HEK293 (cell line): ENCODE measurements around the gene IBA57.

Experiments
- BCL11A ChIP-seq: fragments of 450-650 bp; formaldehyde crosslinking; IDR thresholded peaks from 2 replicates; pipeline ENCODE4 v1.5.1; 2016; ENCODE audit warnings: low read depth, missing biosample characterization, missing genetic modification characterization
- ZNF140 ChIP-seq: fragments of 450-650 bp; formaldehyde crosslinking; IDR thresholded peaks from 2 replicates; pipeline ENCODE4 v1.5.1; 2016; ENCODE audit warnings: missing biosample characterization, missing genetic modification characterization
- ZNF266 ChIP-seq: fragments of 450-650 bp; formaldehyde crosslinking; IDR thresholded peaks from 2 replicates; pipeline ENCODE4 v1.5.1; 2016; ENCODE audit warnings: missing biosample characterization, missing genetic modification characterization, low read depth
- ZNF302 ChIP-seq: fragments of 450-650 bp; formaldehyde crosslinking; IDR thresholded peaks from 2 replicates; pipeline ENCODE4 v1.5.1; 2016; ENCODE audit warnings: missing biosample characterization, missing genetic modification characterization, low read depth
- ZNF37A ChIP-seq: fragments of 450-650 bp; IDR thresholded peaks from 2 replicates; pipeline ENCODE4 v1.5.1; 2018; ENCODE audit warnings: missing biosample characterization, missing genetic modification characterization
- TF ChIP-seq, protein P1 (sequence below): fragments of 450-650 bp; formaldehyde crosslinking; IDR thresholded peaks from 2 replicates; pipeline ENCODE4 v1.5.1; 2016; ENCODE audit warnings: missing biosample characterization, missing genetic modification characterization
- TF ChIP-seq, protein P2 (sequence below): fragments of 450-650 bp; formaldehyde crosslinking; IDR thresholded peaks from 2 replicates; pipeline ENCODE4 v1.5.1; 2016; ENCODE audit warnings: missing biosample characterization, missing genetic modification characterization
- TF ChIP-seq, protein P3 (sequence below): fragments of 450-650 bp; formaldehyde crosslinking; IDR thresholded peaks from 2 replicates; pipeline ENCODE4 v1.5.1; 2016; ENCODE audit warnings: missing biosample characterization, missing genetic modification characterization
- TF ChIP-seq, protein P4 (sequence below): fragments of 450-650 bp; formaldehyde crosslinking; IDR thresholded peaks from 2 replicates; pipeline ENCODE4 v1.5.1; 2016; ENCODE audit warnings: missing biosample characterization, missing genetic modification characterization

DNA sequence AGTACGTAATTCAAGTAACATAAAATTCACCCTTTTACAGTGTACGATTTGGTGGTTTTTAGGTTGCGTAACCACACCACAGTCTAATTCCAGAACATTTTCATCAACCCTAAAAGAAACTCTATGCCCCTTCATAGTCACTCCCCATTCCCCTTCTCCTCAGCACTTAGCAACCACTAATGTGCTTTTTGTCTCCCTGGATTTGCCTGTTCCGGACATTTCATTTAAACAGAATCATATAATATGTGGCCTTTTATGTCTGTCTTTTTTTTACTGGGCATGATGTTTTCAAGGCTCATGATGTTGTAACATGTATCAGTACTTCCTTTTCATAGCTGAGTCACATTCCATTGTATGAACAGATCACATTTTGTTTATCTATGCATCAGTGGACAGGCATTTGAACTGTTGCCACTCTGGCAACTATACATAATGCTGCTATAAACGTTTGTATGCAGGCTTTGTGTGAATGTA is 63.0 kb downstream of the IBA57 start:
- TF ChIP-seq, protein P1, sequence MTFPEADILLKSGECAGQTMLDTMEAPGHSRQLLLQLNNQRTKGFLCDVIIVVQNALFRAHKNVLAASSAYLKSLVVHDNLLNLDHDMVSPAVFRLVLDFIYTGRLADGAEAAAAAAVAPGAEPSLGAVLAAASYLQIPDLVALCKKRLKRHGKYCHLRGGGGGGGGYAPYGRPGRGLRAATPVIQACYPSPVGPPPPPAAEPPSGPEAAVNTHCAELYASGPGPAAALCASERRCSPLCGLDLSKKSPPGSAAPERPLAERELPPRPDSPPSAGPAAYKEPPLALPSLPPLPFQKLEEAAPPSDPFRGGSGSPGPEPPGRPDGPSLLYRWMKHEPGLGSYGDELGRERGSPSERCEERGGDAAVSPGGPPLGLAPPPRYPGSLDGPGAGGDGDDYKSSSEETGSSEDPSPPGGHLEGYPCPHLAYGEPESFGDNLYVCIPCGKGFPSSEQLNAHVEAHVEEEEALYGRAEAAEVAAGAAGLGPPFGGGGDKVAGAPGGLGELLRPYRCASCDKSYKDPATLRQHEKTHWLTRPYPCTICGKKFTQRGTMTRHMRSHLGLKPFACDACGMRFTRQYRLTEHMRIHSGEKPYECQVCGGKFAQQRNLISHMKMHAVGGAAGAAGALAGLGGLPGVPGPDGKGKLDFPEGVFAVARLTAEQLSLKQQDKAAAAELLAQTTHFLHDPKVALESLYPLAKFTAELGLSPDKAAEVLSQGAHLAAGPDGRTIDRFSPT (tag by site-specific recombination) = no peak
- TF ChIP-seq BCL11A = no peak
- TF ChIP-seq, protein P2, sequence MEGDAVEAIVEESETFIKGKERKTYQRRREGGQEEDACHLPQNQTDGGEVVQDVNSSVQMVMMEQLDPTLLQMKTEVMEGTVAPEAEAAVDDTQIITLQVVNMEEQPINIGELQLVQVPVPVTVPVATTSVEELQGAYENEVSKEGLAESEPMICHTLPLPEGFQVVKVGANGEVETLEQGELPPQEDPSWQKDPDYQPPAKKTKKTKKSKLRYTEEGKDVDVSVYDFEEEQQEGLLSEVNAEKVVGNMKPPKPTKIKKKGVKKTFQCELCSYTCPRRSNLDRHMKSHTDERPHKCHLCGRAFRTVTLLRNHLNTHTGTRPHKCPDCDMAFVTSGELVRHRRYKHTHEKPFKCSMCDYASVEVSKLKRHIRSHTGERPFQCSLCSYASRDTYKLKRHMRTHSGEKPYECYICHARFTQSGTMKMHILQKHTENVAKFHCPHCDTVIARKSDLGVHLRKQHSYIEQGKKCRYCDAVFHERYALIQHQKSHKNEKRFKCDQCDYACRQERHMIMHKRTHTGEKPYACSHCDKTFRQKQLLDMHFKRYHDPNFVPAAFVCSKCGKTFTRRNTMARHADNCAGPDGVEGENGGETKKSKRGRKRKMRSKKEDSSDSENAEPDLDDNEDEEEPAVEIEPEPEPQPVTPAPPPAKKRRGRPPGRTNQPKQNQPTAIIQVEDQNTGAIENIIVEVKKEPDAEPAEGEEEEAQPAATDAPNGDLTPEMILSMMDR = no peak
- TF ChIP-seq, protein P3, sequence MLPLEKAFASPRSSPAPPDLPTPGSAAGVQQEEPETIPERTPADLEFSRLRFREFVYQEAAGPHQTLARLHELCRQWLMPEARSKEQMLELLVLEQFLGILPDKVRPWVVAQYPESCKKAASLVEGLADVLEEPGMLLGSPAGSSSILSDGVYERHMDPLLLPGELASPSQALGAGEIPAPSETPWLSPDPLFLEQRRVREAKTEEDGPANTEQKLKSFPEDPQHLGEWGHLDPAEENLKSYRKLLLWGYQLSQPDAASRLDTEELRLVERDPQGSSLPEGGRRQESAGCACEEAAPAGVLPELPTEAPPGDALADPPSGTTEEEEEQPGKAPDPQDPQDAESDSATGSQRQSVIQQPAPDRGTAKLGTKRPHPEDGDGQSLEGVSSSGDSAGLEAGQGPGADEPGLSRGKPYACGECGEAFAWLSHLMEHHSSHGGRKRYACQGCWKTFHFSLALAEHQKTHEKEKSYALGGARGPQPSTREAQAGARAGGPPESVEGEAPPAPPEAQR (tag by site-specific recombination) = no peak
- TF ChIP-seq ZNF140 (tag by site-specific recombination) = no peak
- TF ChIP-seq ZNF266 (tag by site-specific recombination) = no peak
- TF ChIP-seq ZNF37A (tag by site-specific recombination) = no peak
- TF ChIP-seq ZNF302 (tag by site-specific recombination) = no peak
- TF ChIP-seq, protein P4, sequence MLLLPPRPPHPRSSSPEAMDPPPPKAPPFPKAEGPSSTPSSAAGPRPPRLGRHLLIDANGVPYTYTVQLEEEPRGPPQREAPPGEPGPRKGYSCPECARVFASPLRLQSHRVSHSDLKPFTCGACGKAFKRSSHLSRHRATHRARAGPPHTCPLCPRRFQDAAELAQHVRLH = no peak
